Stimulated activated naive CD4-positive, alpha-beta T cell treated with Interleukin-2 at 50 U/mL for 16 hours (primary cell): ENCODE data around the gene ZNF594.
"Not testable (repeated sequence)": the region's sequence is repeated elsewhere in the genome, so short reads cannot be mapped to it uniquely, and the experiment has no call there.

ENCODE experiments used
- DNase-seq: peaks from one replicate; lab custom pipeline; 2025; lab: John Stamatoyannopoulos, UW

ZNF594 gene

DNA sequence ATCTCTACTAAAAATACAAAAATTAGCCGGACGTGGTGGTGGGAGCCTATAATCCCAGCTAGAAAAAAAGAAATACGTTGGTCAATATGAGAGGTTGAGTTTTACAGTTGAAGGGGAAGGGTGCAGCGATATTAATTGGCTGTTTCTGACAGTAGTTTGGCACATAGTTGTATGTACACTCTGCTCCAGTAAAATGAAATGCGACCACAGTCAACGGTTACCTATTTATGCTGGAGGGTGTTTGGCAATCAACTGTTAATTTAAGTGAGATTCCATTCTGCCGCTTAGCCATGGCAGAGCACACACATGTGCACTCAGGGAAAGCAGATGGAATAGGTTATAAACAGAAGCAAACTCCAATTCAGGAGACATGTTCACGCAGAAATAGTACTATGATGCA lies 9.3 kb upstream of the ZNF594 start:
- no peak for DNase-seq

DNA sequence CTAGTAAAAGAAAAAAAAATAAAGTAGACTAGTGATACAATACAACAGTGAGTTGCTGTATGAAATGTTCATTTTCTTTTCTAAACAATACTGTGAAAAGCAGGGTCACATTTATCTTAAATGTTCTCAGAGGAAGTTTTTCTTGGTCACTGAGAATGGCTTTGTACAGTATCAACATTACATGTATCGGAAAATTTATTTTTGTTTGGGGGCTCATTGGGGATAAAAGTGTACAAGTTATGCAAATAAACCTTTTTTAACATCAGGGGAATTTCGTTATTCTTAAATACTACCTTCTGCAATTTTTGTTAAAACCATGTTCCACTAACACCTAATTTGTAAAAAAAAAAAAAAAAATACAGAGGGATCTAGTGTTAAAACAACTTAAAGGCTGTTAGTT lies 8.7 kb upstream of the ZNF594 start:
- no peak for DNase-seq

DNA sequence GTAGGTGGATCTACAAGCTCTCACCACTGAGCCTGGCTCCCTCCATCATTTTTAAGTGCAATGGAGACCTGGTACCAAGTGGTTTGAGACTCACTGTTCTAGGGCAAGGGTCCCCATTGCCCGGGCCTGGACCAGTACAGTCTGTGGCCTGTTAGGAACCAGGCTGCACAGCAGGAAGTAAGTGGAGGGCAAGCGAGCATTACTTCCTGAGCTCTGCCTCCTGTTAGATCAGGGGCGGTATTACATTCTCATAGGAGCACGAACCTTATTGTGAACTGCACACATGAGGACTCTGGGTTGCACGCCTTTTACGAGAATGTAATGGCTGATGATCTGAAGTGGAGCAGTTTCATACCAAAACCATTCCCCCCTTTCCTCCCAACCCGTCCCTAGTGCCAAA lies 6.8 kb upstream of the ZNF594 start:
- DNase-seq: no peak

DNA sequence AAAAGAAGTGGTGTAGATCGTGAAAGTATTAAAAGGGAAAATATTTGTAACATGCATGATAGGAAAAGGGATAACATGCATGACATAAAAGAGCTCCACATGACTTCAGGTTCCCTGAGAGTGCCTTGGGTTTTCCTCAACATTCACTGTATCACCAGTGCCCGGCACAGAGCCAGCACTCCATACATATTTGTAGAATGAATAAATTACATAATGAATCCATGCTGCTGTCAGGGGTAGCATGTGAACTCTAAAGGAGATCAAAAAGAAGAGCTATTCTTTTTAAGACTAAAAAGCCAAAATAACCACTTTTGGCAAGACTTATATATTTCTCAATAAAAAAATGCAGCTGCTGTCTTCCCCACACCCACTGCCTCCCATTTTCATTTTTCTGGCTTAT lies 2.7 kb upstream of the ZNF594 start:
- DNase-seq: no peak

DNA sequence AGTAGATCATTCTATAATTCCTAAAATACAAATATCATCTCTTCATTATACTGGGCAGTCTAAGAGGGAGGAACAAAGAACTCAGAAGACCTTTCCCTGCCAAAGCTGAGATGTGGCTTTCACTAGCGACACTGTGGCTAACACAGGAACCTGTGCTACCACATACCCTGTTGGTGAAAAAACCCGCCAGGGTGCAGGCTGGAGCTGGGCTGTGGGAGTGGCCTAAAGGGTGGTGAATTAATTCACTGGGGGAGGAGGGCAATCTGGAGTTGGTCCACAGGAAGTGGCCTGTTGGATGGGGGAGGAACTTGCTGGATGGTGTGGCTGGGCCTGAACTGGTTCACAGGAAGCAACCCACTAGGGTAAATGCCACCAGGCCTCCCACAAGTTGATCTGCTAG lies 7.4 kb downstream of the ZNF594 start:
- DNase-seq: no peak

DNA sequence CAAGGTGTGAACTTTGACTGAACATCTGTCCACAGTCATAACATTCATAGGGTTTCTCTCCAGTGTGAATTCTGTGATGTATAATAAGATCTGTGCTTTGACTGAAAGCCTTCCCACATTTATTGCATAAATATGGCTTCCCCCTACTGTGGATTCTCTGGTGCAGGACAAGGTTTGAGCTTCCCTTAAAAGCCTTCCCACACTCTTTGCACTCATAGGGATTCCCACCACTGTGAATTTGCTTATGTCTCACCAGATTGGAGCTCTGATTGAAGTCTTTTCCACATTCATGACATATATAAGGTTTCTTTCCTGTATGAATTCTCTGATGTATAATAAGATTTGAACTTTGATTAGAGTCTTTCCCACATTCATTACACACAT lies 8.3 kb downstream of the ZNF594 start:
- no peak for DNase-seq

DNA sequence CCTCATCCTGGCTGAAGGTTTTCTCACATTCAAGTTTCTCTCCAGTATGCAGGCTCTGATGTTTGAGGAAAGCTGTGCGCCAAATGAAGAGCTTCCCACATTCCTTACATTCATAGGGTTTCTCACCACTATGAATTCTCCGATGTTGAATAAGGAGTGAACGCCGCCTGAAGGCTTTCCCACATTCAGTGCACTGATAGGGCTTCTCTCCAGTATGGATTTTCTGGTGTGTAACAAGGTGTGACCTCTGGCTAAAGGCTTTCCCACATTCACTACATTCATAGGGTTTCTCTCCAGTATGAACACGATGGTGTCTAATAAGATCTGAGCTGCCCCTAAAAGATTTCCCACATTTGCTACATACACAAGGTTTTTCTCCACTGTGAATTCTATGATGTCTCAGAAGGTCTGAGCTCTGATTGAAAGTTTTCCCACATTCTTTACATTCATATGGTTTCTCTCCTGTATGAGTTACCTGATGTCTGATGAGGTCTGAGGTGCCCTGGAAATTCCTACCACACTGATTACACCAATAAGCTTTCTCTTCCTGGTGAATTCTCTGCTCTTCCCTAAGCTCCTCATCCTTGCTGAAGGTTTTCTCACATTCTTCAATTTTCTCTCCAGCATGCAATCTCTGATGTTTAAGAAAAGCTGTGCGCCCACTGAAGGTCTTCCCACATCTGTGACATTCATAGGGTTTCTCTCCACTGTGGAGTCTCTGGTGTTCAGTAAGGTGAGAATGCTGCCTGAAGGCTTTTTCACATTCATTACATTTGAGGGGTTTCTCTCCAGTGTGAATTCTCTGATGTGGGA lies 8.9 kb downstream of the ZNF594 start:
- no peak for DNase-seq

DNA sequence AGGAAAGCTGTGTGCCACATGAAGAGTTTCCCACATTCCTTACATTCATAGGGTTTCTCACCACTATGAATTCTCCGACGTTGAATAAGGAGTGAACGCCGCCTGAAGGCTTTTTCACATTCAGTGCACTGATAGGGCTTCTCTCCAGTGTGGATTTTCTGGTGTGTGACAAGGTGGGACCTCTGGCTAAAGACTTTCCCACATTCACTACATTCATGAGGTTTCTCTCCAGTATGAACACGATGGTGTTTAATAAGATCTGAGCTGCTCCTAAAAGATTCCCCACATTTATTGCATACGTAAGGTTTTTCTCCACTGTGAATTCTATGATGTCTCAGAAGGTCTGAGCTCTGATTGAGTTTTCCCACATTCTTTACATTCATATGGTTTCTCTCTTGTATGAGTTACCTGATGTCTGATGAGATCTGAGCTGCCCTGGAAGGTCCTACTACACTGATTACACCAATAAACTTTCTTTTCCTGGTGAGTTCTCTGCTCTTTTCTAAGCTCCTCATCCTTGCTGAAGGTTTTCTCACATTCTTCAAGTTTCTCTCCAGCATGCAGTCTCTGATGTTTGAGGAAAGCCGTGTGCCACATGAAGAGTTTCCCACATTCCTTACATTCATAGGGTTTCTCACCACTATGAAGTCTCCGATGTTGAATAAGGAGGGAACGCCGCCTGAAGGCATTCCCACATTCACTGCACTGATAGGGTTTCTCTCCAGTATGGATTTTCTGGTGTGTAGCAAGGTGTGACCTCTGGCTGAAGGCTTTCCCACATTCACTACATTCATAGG lies 10.0 kb downstream of the ZNF594 start:
- no peak for DNase-seq

DNA sequence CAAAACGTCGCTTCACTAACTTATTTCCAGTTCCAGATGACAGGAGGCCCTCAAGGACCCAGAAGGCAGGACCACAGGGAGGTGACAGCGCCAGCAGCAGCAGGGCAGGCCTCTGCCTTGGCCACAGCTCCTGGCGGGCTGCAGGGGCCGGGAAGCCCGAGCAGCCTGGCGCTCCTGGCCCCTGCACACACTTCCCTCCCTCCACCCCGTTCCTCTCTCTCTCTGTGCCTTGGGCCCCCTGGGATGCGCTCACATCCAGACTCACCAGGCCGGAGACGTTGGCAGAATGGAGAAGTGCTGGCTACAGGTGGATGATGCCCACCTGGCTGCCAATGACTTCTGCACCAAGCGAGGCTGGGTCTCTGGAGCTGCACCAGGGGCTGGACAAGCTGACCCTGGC lies 12.7 kb downstream of the ZNF594 start:
- no peak for DNase-seq

DNA sequence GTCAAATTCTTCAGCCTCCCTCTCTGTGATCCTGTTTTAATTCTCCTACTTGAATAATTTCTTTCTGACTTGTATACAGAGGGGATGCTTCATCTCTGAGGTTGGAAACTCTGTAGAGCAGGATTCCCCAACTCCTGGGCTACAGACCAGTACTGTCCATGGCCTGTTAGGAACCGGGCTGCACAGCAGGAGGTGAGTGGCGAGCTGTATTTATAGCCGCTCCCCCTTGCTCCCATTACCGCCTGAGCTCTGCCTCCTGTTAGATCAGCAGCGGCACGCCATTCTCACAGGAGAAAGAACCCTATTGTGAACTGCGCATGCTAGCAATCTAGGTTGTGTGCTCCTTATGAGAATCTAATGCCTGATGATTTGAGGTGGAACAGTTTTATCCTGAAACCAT lies 16.6 kb downstream of the ZNF594 start:
- not testable (repeated sequence) for DNase-seq

DNA sequence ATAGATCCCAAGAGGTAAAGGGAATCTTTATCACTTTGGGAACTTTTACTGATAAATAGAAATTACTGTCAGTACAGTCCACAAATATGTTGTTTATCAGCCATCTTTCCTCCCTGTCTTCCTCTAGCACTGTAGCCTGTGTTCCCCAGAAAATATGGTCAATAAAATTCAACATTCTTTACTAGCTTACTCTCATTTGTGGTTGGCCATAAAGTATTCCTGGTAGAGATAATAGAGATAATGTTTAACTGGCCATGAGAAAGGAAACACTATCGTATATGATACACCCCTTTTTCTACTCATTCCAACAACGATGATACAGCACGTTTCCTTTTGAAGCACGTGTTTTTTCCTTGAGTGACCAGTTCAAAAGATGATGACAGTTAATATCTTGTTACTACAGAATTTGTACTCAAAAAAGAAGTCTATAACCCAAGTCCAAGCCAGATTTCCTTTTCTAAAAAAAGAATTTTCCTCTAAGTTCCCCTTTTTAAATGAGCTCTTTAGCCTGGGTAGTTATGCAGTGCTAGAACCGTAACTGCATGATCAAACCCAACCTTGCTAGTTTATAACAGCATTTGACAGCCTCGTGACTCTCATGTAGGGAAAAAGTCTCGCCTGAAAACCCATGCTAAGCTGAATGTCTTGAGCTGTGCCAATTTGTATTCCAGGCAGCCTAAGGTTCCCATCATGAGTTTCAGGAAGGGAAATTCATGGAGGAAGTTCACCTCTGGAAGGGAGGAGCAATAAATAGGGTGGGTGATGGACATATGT lies 25.7 kb downstream of the ZNF594 start:
- DNase-seq: not testable (repeated sequence)

DNA sequence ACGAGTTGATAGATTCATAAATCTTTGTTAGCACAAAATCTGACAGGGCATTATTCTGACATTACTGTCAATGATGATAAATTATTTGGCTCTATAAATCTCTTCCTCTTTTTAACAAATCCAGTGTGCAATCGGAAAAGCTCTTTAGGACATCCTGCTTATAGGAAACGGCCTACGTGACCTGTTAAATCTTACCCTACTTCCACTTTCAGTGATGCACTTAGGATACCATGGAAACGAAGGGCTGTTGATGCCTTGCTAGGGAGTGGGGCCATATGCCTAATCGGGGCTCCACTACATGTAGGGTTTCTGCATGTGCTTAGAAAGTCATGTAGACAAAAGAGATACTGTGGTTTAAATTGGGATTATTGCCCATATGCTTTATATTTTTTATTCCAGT lies 27.2 kb downstream of the ZNF594 start:
- no peak for DNase-seq

DNA sequence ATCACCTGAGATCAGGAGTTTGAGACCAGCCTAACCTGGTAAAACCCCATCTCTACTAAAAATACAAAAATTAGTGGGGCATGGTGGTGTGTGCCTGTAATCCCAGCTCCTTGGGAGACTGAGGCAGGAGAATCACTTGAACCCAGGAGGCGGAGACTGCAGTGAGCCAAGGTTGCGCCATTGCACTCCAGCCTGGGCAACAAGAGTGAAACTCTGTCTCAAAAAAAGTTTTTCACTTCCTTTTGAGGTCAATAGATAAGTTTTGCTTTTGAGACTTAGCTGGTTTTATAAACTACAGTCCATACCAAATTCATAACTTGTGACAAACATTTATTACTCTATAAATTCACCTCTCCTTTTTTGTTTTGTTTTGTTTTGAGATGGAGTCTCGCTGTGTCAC lies 29.9 kb downstream of the ZNF594 start:
- not testable (repeated sequence) for DNase-seq

DNA sequence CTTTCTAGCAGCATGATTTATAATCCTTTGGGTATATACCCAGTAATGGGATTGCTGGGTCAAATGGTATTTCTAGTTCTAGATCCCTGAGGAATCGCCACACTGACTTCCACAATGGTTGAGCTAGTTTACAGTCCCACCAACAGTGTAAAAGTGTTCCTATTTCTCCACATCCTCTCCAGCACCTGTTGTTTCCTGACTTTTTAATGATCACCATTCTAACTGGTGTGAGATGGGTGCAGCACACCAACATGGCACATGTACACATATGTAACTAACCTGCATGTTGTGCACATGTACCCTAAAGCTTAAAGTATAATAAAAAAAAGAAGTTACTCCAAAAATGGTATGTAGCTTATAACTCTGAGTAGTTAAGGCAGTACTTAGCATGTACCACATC lies 31.0 kb downstream of the ZNF594 start:
- not testable (repeated sequence) for DNase-seq

DNA sequence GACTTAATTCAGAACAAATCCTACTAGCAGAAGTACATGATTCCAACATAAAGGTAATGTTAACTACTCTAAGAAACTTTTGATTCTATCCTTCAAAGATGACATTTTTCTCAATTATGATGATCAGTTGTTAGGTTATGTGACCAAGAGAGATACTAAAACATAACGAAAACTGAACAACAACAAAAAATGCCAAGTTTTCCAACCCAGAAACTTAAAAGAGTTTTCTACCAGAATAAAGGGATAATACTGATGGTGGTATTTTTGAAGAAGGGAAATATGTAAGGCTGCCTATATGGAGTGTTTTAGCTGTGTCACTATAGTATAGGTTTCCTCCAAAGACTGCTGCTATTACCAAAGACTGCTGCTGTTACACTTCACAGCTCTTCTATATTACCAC lies 45.5 kb downstream of the ZNF594 start:
- not testable (repeated sequence) for DNase-seq

DNA sequence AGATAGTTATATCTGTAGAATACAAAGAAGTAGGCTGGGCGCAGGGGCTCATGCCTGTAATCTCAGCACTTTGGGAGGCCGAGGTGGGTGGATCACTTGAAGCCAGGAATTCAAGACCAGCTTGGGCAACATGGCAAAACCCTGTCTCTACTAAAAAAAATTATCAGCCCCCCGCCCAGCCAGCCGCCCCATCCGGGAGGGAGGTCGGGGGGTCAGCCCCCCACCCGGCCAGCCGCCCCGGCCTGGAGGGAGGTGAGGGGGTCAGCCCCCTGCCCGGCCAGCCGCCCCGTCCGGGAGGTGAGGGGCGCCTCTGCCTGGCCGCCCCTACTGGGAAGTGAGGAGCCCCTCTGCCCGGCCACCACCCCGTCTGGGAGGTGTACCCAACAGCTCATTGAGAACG lies 48.8 kb downstream of the ZNF594 start:
- not testable (repeated sequence) for DNase-seq

DNA sequence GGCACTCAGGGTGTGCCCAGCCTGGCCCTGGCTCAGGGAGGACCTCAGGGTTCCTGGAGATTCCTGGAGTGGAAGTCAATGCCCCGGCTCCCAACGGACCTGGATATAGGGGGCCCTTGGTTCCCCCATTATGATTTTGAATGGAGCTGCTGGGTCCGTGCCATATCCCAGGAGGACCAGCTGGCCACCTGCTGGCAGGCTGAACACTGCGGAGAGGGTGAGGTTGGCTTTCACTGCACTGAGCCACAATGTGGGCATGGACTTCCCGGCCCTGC lies 52.3 kb downstream of the ZNF594 start:
- no peak for DNase-seq

DNA sequence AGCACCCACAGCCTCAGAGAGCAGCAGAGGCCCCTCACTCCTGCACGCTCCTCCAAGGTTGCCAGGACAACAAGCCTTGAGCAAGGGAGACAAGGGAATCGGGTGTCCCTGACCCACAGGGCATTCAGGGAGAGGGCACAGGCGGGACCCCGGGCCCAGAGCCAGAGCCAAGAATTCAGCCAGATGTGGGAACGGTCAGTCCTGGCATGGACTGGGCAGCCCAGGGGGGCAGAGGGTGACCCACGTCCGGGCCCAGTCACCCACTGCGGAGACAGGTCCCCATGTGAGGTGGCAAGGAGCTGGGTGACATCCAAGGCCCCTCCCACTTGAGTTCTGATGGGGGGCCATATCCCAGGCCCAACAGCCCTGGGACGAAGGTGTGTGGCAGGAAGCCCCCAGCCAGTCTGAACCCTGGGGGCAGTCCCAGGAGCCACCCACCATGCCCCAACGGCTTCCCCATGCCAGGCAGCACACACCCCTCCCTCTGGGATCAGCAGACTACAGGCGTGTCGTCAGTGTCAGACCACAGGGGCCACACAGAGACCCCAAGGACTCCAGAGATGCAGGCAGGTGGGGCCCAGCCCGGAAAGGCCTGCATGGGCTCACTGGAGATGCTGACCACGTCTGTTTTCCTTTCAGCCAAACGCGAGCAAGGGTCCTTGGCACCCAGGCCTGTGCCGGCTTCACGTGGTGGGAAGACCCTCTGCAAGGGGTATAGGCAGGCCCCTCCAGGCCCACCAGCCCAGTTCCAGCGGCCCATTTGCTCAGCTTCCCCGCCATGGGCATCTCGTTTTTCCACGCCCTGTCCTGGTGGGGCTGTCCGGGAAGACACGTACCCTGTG lies 52.8 kb downstream of the ZNF594 start:
- DNase-seq: no peak

DNA sequence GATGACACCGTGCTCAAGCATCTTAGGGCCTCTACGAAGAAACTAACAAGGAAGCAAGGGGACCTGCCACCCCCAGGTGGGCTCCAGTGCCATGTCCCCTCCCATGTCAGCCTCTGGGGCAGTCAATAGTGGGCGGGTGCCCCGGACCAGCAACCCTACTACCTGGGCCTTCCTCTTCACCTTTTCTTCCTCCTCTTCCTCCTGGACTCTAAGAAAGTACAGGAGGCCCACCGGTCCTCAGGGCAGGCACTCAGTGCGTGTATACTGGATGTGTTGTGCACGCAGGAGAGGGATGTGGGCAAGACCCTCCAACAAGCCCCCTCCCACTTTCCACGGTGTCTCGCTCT lies 53.5 kb downstream of the ZNF594 start:
- DNase-seq: not testable (repeated sequence)

DNA sequence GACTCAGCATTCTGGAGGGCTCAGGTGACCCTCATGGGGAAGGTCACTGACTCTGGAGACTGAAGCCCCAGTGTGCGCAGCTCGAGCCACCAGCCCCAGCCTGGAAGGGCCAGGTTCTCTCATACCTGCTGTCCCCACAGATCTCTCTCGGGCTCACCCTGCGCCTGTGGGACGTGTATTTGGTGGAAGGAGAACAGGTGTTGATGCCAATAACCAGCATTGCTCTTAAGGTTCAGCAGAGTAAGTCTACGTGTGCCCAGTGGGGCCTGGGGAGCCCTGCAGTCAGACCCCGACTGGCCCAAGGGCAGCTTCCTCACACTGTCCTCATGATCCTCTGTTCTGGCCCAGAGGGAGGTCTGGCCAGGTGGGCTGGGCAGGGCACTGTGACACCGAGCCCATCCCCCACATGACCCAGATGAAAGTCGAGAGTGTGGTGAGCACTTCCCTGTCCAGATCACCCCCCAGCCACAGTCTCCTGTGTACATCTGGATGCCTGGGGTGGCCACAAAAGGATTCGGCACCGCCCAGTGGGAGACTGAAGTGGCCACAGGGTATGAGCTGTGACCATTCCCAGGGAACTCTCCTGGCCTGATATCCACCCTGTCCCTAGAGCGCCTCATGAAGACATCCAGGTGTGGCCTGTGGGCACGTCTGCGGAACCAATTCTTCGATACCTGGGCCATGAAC lies 54.0 kb downstream of the ZNF594 start:
- DNase-seq: not testable (repeated sequence)

DNA sequence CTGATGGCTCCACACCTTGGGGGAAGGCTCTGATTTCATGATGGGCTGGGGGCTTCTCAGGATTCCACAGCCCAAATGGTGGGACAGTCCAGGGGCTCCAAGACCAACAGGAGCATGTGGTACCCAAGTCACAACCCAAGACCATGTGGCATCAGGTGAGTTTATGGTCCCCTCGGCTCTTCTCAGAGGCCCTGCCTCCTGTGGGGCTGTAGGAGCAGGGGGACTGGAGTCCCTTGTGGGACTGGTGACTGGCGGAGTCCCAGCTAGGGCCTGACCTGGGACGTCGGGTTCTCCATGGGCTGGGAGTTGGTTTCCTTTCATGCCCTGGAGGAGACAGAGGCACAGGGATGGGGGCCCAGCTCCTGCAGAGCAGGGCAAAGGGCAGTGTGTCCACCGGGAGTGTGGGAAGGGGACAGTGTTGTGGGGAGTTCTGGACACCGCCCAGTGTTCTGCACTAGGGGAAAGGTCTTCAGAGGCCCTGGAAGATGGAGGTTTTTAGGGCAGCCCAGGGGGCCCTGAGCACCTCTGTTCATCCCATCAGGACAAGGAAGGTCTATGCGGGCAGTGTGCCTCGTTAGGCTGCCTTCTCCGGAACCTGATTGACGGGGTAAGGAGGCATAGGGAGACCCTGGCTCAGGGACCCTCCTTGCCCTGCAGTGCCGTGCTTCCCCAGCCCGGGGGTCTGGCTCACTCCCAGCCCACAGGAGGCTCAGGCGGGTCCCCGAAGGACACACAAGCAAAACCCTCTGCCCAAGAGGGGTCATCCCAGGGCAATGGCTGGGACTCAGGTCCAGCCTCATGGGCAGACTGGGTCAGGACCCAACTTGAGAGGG lies 54.9 kb downstream of the ZNF594 start:
- DNase-seq: not testable (repeated sequence)
